Glutamatergic neuron (in vitro differentiated cells): Measurements from ENCODE around the gene ASPHD2. TPM values are rescaled to one million over a fixed set of nuclear protein-coding genes. Genes with fewer than 3 reads are reported as not detected.
"Not testable (repeated sequence)": the region's sequence is repeated elsewhere in the genome, so short reads cannot be mapped to it uniquely, and the experiment has no call there.

Experiments used
- DNase-seq: peaks from one replicate; pipeline ENCODE4 v3.0.0; 2022
- H3K27ac Mint-ChIP-seq: one replicate; pipeline ENCODE4 v1.8.0; 2020; ENCODE audit warnings: mild to moderate bottlenecking, mixed read lengths, inconsistent platforms; ENCODE audit not compliant: unreplicated experiment
- H3K27me3 Mint-ChIP-seq: one replicate; pipeline ENCODE4 v1.8.0; 2020; ENCODE audit warnings: mild to moderate bottlenecking, moderate library complexity, mixed read lengths, inconsistent platforms; ENCODE audit not compliant: unreplicated experiment
- H3K36me3 Mint-ChIP-seq: one replicate; pipeline ENCODE4 v1.8.0; 2020; ENCODE audit warnings: mild to moderate bottlenecking, mixed read lengths, inconsistent platforms; ENCODE audit not compliant: unreplicated experiment
- H3K4me1 Mint-ChIP-seq: one replicate; pipeline ENCODE4 v1.8.0; 2020; ENCODE audit warnings: mild to moderate bottlenecking, low read depth, mixed read lengths, inconsistent platforms; ENCODE audit not compliant: unreplicated experiment
- H3K4me3 Mint-ChIP-seq: one replicate; pipeline ENCODE4 v1.8.0; 2020; ENCODE audit warnings: mild to moderate bottlenecking, mixed read lengths, inconsistent platforms; ENCODE audit not compliant: unreplicated experiment
- H3K9me3 Mint-ChIP-seq: one replicate; pipeline ENCODE4 v1.8.0; 2020; ENCODE audit warnings: mild to moderate bottlenecking, moderate library complexity, mixed read lengths, inconsistent platforms; ENCODE audit not compliant: unreplicated experiment
- total RNA-seq: library from RNA; stranded (reverse); fragmentation: NEBNext Ultra II Directional; extraction: Animal tissue kit (Norgen Biotek cat#: 25700); gene quantifications from one replicate; pipeline ENCODE4 v1.2.1, GENCODE V29; 2021; ENCODE audit not compliant: unreplicated experiment
- TF ChIP-seq, protein P1 (sequence below): fragments of 200-600 bp; sonication (generic); IDR thresholded peaks from one replicate; pipeline ENCODE4 v1.5.0; 2021; ENCODE audit not compliant: partially characterized antibody, unreplicated experiment

ASPHD2 gene
- total RNA-seq, 1 donor from 2014 or later, result 19.0 TPM

DNA sequence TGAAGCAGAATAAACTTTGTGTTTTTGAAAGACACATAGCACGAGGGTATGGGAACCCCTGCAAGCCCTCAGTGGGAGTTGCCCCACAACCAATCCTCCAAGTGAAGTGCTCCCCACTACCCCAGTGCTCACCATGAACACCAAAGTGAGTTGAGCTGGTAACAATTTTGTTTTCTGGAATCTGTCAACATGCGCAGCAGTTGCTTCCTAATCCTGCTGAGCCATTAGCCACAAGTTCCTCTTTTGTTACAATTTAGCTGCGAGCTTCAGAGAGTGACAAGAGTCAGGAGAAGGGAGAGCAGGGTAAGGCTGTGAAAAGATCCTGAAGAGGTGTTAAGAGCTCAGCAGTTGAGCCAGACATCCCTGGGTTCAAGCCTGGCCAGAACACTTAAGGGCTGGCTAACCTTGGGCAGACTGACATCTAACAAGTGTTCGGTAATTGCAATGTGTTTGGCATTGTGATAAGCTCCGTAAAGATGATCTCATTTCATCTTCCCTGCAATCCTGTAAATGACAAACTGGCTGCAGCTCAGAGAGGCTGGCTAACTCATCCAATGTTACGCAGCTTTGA lies 24.1 kb upstream of the ASPHD2 start:
- TF ChIP-seq, protein P1, sequence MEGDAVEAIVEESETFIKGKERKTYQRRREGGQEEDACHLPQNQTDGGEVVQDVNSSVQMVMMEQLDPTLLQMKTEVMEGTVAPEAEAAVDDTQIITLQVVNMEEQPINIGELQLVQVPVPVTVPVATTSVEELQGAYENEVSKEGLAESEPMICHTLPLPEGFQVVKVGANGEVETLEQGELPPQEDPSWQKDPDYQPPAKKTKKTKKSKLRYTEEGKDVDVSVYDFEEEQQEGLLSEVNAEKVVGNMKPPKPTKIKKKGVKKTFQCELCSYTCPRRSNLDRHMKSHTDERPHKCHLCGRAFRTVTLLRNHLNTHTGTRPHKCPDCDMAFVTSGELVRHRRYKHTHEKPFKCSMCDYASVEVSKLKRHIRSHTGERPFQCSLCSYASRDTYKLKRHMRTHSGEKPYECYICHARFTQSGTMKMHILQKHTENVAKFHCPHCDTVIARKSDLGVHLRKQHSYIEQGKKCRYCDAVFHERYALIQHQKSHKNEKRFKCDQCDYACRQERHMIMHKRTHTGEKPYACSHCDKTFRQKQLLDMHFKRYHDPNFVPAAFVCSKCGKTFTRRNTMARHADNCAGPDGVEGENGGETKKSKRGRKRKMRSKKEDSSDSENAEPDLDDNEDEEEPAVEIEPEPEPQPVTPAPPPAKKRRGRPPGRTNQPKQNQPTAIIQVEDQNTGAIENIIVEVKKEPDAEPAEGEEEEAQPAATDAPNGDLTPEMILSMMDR, result no peak
- Mint-ChIP-seq H3K9me3 (peaks cover 5% of the 10 kb centered on the region), H3K4me1 (peaks cover 9% of the 10 kb centered on the region), H3K27me3 (peaks cover 4% of the 10 kb centered on the region), H3K27ac (no peak overlapping the region), H3K36me3 (no peaks in the 10 kb centered on the region), H3K4me3 (no peak overlapping the region)
- DNase-seq, result no peak

DNA sequence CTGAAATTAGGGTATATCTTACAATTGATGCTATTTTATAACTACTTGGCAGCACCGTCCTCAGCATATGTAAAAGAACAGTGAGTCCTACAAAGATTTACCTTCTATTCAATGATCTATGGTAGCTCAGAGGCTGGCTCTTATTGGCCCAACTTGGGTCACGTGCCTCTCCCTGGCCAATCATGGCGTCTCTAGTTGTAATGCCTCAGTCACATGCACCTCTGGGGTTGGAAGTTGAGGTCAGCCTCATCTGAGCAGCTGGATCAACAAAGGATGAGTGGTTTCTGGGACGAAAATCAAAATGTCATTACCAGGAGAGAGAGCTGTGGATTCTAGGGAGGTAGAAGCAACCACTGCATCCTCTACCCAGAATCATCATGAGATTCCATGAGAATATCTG lies 22.9 kb upstream of the ASPHD2 start:
- TF ChIP-seq, protein P1, result no peak

DNA sequence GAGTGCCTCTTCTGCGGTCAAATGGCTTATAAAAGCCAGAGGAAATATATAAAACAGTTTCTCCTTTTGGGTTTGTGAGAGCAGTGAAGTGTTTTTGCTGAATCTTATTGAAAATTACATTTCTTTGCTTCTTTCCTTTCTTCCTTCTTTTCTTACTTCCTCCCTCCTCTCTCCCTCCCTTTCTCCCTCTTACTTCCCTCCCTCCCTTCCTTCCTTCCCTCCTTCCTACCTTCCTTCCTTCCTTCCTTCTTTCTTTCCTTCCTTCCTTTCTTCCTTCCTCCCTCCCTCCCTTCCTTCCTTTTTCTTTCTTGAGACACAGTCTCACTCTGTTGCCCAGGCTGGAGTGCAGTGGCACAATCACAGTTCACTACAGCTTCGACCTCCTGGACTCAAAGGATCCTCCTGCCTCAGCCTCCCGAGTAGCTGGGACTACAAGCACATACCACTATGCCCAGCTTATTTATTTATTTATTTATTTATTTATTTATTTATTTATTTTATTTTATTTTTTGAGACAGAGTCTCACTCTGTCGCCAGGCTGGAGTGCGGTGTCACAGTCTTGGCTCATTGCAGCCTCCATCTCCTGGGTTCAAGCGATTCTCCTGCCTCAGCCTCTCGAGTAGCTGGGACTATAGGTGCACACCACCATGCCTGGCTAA lies 20.4 kb upstream of the ASPHD2 start:
- H3K4me1 Mint-ChIP-seq, result peaks cover 12% of the 10 kb centered on the region
- not testable (repeated sequence) for H3K36me3 Mint-ChIP-seq, DNase-seq, H3K9me3 Mint-ChIP-seq, H3K4me3 Mint-ChIP-seq, H3K27ac Mint-ChIP-seq, H3K27me3 Mint-ChIP-seq

More for the DNA sequence above, 22.9 kb upstream of the ASPHD2 start:
- Mint-ChIP-seq H3K4me1 (peaks cover 12% of the 10 kb centered on the region), H3K36me3 (no peaks in the 10 kb centered on the region), H3K27ac (no peak overlapping the region), H3K27me3 (peaks cover 4% of the 10 kb centered on the region), H3K9me3 (peaks cover 5% of the 10 kb centered on the region), H3K4me3 (no peak overlapping the region)
- DNase-seq, result no peak

DNA sequence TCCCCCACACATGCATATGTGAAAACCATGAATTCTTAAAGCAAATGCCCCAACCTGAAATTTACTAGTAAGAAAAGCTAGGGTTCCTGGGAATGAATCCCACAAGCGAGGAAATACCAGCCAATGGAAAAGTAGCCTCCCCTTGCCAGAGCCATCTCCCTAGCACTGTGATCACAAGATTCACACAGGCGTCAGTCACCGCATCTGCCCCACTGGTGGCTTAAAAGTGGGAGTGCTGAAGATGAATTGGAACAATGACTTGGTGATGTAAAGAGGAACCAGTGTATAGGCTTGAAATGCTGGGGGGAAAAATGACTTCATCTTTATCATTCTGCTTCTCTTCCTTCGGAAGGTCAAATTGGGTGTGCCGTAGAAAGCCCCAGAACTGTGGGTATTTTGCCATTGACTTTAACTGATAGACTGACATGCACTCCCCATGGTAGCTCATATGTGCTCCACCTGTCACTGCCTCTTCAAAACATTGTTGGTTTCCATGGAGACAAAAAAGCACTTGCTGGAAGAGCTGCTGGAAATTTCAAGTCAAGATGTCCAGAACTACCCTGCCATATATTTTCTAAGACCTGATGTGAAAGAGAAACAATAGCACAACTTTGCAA lies 19.2 kb upstream of the ASPHD2 start:
- H3K36me3 Mint-ChIP-seq, result no peaks in the 10 kb centered on the region

DNA sequence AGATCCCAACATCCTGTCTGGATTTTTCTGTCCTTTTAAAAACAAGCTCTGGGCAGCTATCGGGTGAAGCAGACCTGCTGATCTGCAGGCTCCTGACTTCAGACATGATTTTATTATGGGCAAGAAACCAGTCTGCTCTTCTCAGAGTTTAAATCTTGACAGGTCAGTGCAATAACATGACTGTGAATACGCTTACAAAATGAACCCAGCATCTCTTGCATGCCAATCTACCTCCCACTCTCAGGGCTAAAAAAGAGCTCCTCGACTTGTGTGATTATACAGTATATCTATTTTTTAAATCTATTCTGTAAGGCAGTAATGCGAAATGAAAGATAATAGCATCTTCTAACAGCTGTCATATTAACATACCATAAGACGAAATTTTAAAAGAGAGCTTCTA lies 18.7 kb upstream of the ASPHD2 start:
- Mint-ChIP-seq H3K27me3 (peaks cover 2% of the 10 kb centered on the region), H3K9me3 (peaks cover 1% of the 10 kb centered on the region), H3K4me1 (peaks cover 12% of the 10 kb centered on the region), H3K27ac (peak overlapping the region; percentile 70), H3K4me3 (no peak overlapping the region), H3K36me3 (no peaks in the 10 kb centered on the region)
- TF ChIP-seq, protein P1, result no peak
- no peak for DNase-seq

More for the DNA sequence above, 19.2 kb upstream of the ASPHD2 start:
- TF ChIP-seq, protein P1, result no peak
- Mint-ChIP-seq H3K4me1 (peaks cover 12% of the 10 kb centered on the region), H3K4me3 (peak overlapping the region; percentile 31), H3K27me3 (peaks cover 2% of the 10 kb centered on the region), H3K27ac (peak overlapping the region; percentile 70), H3K9me3 (peaks cover 1% of the 10 kb centered on the region)
- no peak for DNase-seq
